ENCODE results near the gene TMEM9.

DNA sequence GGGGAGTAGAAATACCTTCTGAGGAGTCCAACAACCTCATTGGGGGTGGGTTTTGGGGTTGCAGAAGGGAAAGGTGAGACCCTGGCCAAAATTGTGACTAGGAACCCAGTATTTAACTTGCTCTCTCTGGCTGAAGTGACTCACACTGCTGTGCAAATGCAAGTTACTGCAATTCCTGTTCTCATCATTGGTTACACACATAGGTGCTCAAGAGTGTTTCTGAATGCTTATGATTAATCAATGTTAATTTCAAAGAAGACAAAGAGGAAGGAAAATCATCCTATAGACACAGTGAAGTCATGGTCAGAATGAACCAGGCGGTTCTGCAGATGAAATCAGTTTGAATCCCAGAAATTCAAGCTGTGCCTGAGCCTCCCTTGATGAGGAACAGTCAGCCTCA, 30.4 kb downstream of the TMEM9 start:
- TF ChIP-seq EZH2phosphoT487 (IDR thresholded peaks at IDR 0.05; ENCODE audit: borderline replicate concordance, low read length) (no peak), EZH2 (IDR thresholded peaks at IDR 0.05; ENCODE audit: low read length, unreplicated experiment) (no peak)
- TF ChIP-seq, protein P1, sequence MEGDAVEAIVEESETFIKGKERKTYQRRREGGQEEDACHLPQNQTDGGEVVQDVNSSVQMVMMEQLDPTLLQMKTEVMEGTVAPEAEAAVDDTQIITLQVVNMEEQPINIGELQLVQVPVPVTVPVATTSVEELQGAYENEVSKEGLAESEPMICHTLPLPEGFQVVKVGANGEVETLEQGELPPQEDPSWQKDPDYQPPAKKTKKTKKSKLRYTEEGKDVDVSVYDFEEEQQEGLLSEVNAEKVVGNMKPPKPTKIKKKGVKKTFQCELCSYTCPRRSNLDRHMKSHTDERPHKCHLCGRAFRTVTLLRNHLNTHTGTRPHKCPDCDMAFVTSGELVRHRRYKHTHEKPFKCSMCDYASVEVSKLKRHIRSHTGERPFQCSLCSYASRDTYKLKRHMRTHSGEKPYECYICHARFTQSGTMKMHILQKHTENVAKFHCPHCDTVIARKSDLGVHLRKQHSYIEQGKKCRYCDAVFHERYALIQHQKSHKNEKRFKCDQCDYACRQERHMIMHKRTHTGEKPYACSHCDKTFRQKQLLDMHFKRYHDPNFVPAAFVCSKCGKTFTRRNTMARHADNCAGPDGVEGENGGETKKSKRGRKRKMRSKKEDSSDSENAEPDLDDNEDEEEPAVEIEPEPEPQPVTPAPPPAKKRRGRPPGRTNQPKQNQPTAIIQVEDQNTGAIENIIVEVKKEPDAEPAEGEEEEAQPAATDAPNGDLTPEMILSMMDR (conservative IDR thresholded peaks at IDR 0.05; ENCODE audit: low read depth, low read length) = no peak
